ENCODE data around the gene EXTL2. TPM values are rescaled to one million over a fixed set of nuclear protein-coding genes. Genes with fewer than 3 reads are reported as not detected.

EXTL2 gene
- total and polyA plus RNA-seq, 10 of the 15 experiments (the other 5 are each of a cell fraction or from before 2014, with no cell fraction given) = 10.2 to 51.1 (median 16.2) TPM

GRCh38 chr1:100876291-100876690 lies 18.4 kb downstream of the EXTL2 start (continued):
- TF ChIP-seq STAT3 (IDR thresholded peaks at IDR 0.05; ENCODE audit: low read depth, low read length) = no peak
- no peak for TF ChIP-seq TCF3 (IDR thresholded peaks at IDR 0.05; ENCODE audit: borderline replicate concordance, insufficient read depth, low read depth, low read length)
- TF ChIP-seq KLF5 (IDR thresholded peaks at IDR 0.05; ENCODE audit: partially characterized antibody) = no peak
- no peak for TF ChIP-seq ZNF622 (IDR thresholded peaks at IDR 0.05)
- TF ChIP-seq FOXK2 (IDR thresholded peaks at IDR 0.05) = no peak

DNA sequence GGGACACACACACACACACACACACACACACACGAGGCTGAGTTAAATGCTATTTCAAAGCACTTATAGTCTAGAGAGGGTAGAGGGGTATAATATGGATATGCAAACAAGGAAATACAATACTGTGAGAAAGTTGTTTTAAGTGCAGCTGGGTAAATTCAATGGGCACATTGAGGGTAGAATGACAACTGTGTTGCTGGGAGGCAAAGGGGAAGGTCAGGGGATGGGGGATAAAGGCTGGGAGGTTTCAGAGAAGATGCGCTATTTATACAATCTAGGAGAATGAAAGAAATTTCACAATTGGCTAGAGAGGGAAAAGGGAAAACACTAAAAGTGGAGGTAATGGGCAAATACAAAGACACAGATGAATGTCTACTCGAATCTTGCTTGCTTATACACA lies 19.4 kb downstream of the EXTL2 start:
- no peak overlapping the region for H3K4me3 ChIP-seq
- DNase-seq (ENCODE audit: low read depth, low spot score) (no peak), ATAC-seq (no peak), FAIRE-seq (no peak)
- CTCF ChIA-PET = interaction anchor here (1.2 to 1.5 kb wide), 2 partner anchors 8 to 416 kb away, joined by 4 read pairs; no protein-coding TSS in a partner anchor
- no peak overlapping the region for H3K4me2 ChIP-seq (ENCODE audit: control insufficient read depth, insufficient read depth)
- TF ChIP-seq JUND (IDR thresholded peaks at IDR 0.05; ENCODE audit: low read depth, low read length) (no peak), SREBF1 (IDR thresholded peaks at IDR 0.05; ENCODE audit: low read length) (no peak), YY1 (IDR thresholded peaks at IDR 0.05; ENCODE audit: low read depth, low read length) (no peak), CEBPZ (IDR thresholded peaks at IDR 0.05; ENCODE audit: low read depth, low read length) (no peak), NR2F1 (conservative IDR thresholded peaks at IDR 0.05) (no peak), CHD2 (IDR thresholded peaks at IDR 0.05; ENCODE audit: borderline replicate concordance, low read depth, low read length) (no peak)
- TF ChIP-seq, protein P1, sequence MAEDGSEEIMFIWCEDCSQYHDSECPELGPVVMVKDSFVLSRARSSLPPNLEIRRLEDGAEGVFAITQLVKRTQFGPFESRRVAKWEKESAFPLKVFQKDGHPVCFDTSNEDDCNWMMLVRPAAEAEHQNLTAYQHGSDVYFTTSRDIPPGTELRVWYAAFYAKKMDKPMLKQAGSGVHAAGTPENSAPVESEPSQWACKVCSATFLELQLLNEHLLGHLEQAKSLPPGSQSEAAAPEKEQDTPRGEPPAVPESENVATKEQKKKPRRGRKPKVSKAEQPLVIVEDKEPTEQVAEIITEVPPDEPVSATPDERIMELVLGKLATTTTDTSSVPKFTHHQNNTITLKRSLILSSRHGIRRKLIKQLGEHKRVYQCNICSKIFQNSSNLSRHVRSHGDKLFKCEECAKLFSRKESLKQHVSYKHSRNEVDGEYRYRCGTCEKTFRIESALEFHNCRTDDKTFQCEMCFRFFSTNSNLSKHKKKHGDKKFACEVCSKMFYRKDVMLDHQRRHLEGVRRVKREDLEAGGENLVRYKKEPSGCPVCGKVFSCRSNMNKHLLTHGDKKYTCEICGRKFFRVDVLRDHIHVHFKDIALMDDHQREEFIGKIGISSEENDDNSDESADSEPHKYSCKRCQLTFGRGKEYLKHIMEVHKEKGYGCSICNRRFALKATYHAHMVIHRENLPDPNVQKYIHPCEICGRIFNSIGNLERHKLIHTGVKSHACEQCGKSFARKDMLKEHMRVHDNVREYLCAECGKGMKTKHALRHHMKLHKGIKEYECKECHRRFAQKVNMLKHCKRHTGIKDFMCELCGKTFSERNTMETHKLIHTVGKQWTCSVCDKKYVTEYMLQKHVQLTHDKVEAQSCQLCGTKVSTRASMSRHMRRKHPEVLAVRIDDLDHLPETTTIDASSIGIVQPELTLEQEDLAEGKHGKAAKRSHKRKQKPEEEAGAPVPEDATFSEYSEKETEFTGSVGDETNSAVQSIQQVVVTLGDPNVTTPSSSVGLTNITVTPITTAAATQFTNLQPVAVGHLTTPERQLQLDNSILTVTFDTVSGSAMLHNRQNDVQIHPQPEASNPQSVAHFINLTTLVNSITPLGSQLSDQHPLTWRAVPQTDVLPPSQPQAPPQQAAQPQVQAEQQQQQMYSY (CRISPR knock-in tag; IDR thresholded peaks at IDR 0.05) = no peak
- TF ChIP-seq, protein P2, sequence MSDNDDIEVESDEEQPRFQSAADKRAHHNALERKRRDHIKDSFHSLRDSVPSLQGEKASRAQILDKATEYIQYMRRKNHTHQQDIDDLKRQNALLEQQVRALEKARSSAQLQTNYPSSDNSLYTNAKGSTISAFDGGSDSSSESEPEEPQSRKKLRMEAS (IDR thresholded peaks at IDR 0.05; ENCODE audit: low read depth, low read length) = no peak
- TF ChIP-seq, protein P3, sequence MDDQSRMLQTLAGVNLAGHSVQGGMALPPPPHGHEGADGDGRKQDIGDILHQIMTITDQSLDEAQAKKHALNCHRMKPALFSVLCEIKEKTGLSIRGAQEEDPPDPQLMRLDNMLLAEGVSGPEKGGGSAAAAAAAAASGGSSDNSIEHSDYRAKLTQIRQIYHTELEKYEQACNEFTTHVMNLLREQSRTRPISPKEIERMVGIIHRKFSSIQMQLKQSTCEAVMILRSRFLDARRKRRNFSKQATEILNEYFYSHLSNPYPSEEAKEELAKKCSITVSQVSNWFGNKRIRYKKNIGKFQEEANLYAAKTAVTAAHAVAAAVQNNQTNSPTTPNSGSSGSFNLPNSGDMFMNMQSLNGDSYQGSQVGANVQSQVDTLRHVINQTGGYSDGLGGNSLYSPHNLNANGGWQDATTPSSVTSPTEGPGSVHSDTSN (IDR thresholded peaks at IDR 0.05; ENCODE audit: insufficient replicate concordance, low read depth, low read length) = no peak
- no peaks in the 10 kb centered on the region for H3K36me3 ChIP-seq (ENCODE audit: control insufficient read depth in 2 of 2, insufficient read depth in 2 of 2, low read length in 1 of 2)
- no peaks in the 10 kb centered on the region for H3K9me3 ChIP-seq (replicated peaks; ENCODE audit: control insufficient read depth, insufficient read depth, low read length)
- in situ Hi-C loops (cut with MboI) = no loop called here
- POLR2A ChIA-PET = no interaction called here
- no peaks in the 10 kb centered on the region for H3K27me3 ChIP-seq (replicated peaks in 1 of 2; ENCODE audit: control insufficient read depth in 2 of 2, insufficient read depth in 2 of 2, low read length in 1 of 2)
- RAD21 ChIA-PET (ENCODE audit: unreplicated experiment) = interaction anchor here (1.5 kb wide), 1 partner anchor 10 kb away, joined by 4 read pairs; no protein-coding TSS in a partner anchor
- H3K4me1 ChIP-seq (ENCODE audit: control insufficient read depth, insufficient read depth, low read length) = peaks cover 5% of the 10 kb centered on the region; the same call in 1 of the 2 replicates
- H3K79me2 ChIP-seq (ENCODE audit: control insufficient read depth, insufficient read depth, low read length) = no peaks in the 10 kb centered on the region
- 93% methylated on average over 3 of the region's 3 CpGs for WGBS (ENCODE audit: insufficient coverage, insufficient replicate concordance, low lambda C conversion rate, missing lambda C conversion rate)
- no peak overlapping the region for H3K27ac ChIP-seq (ENCODE audit: control insufficient read depth, insufficient read depth)
- intact Hi-C loops (cut with micrococcal nuclease; ENCODE audit: unreplicated experiment) = no loop called here
- no peaks in the 10 kb centered on the region for H4K20me1 ChIP-seq (ENCODE audit: control insufficient read depth, insufficient read depth)
- SMC1A ChIA-PET (ENCODE audit: uncharacterized antibody, unreplicated experiment) = no interaction called here
- no peak overlapping the region for H2AFZ ChIP-seq (ENCODE audit: control insufficient read depth, low read depth, low read length)
- no TSS peak for BruUV-seq (replicated peaks)
- H3K9ac ChIP-seq (ENCODE audit: control insufficient read depth, insufficient read depth, low read length) = no peak overlapping the region
